Fibroblast of lung (primary cell): ENCODE results near the gene IGF2R. TPM values are rescaled to one million over a fixed set of nuclear protein-coding genes. Genes with fewer than 3 reads are reported as not detected.

Experiments
- DNase-seq, 2 donors: peaks; one replicate each; pipeline versions ENCODE4 v3.0.0 to v3.0.0-alpha.2; 2010; ENCODE audit warnings: low read depth in 2 of 2
- H2AFZ ChIP-seq: 2 replicates; pipeline ENCODE4 v1.5.1; 2012; ENCODE audit warnings: low read length, control low read depth, inconsistent platforms
- H3K27ac ChIP-seq: 2 replicates; pipeline ENCODE4 v1.5.1; 2011; ENCODE audit warnings: low read length, control low read depth; ENCODE audit not compliant: insufficient read depth
- H3K27me3 ChIP-seq: 2 replicates; pipeline ENCODE4 v1.5.1; 2011; ENCODE audit warnings: mild to moderate bottlenecking, low read length; ENCODE audit not compliant: control insufficient read depth, insufficient read depth
- H3K36me3 ChIP-seq: 2 replicates; pipeline ENCODE4 v1.5.1; 2011; ENCODE audit warnings: low read length; ENCODE audit not compliant: control insufficient read depth, insufficient read depth
- H3K4me1 ChIP-seq: 2 replicates; pipeline ENCODE4 v1.5.1; 2011; ENCODE audit warnings: low read length; ENCODE audit not compliant: control insufficient read depth, insufficient read depth; ENCODE audit errors: extremely low read depth
- H3K4me2 ChIP-seq: 2 replicates; pipeline ENCODE4 v1.5.1; 2011; ENCODE audit warnings: low read length, control low read depth; ENCODE audit not compliant: insufficient read depth; ENCODE audit errors: extremely low read depth
- H3K4me3 ChIP-seq, 4 experiments: fragments of 200-600 bp in 1 of 4; sonication (generic) in 1 of 4; replicated peaks in 1 of 4; 2 replicates each; pipeline ENCODE4 v1.5.1; 2011 to 2016; ENCODE audit warnings: low read length in 4 of 4, low read depth in 3 of 4, mild to moderate bottlenecking in 3 of 4, control low read depth in 2 of 4, inconsistent platforms in 1 of 4, mixed read lengths in 1 of 4; ENCODE audit not compliant: insufficient read depth in 1 of 4; ENCODE audit errors: control extremely low read depth in 1 of 4
- H3K79me2 ChIP-seq: 2 replicates; pipeline ENCODE4 v1.5.1; 2012; ENCODE audit warnings: mild to moderate bottlenecking, low read length, inconsistent platforms; ENCODE audit not compliant: control insufficient read depth, insufficient read depth
- H3K9ac ChIP-seq: 2 replicates; pipeline ENCODE4 v1.5.1; 2011; ENCODE audit warnings: mild to moderate bottlenecking, low read length, control low read depth; ENCODE audit not compliant: insufficient read depth
- H3K9me3 ChIP-seq: 2 replicates; pipeline ENCODE4 v1.5.1; 2012; ENCODE audit warnings: low read depth, low read length; ENCODE audit not compliant: control insufficient read depth, insufficient read depth
- H4K20me1 ChIP-seq: 2 replicates; pipeline ENCODE4 v1.5.1; 2011; ENCODE audit warnings: low read length; ENCODE audit not compliant: control insufficient read depth, insufficient read depth; ENCODE audit errors: extremely low read depth
- EZH2 ChIP-seq: IDR thresholded peaks from 2 replicates; pipeline ENCODE4 v1.5.1; 2012; ENCODE audit warnings: low read length, control low read depth, mild to moderate bottlenecking; ENCODE audit errors: missing control alignments
- polyA plus RNA-seq, 2 donors: library from polyadenylated mRNA; depleted of rRNA in 1 of 2; stranded (reverse) in 1 of 2; unstranded in 1 of 2; fragments of >200 nt; gene quantifications; 2 replicates each; pipeline ENCODE4 v1.2.1, GENCODE V29; 2011 to 2012; ENCODE audit warnings: missing spikeins in 1 of 2
- total RNA-seq: library from RNA; depleted of rRNA; stranded (reverse); fragments of >200 nt; gene quantifications from 2 replicates; pipeline ENCODE4 v1.2.1, GENCODE V29; 2014
- TF ChIP-seq, protein P1 (sequence below), 2 donors: IDR thresholded peaks in 1 of 2; conservative IDR thresholded peaks in 1 of 2; 1 replicate in 1 of 2; 2 replicates in 1 of 2; pipeline ENCODE4 v1.5.1; 2011 to 2012; ENCODE audit warnings: low read length in 2 of 2, control low read depth in 1 of 2, inconsistent platforms in 1 of 2, low read depth in 1 of 2, mild to moderate bottlenecking in 1 of 2

Gene IGF2R
- total and polyA plus RNA-seq, 2 donors (not counting 1 experiment from before 2014, with no cell fraction given): 37.6 to 300 TPM

DNA sequence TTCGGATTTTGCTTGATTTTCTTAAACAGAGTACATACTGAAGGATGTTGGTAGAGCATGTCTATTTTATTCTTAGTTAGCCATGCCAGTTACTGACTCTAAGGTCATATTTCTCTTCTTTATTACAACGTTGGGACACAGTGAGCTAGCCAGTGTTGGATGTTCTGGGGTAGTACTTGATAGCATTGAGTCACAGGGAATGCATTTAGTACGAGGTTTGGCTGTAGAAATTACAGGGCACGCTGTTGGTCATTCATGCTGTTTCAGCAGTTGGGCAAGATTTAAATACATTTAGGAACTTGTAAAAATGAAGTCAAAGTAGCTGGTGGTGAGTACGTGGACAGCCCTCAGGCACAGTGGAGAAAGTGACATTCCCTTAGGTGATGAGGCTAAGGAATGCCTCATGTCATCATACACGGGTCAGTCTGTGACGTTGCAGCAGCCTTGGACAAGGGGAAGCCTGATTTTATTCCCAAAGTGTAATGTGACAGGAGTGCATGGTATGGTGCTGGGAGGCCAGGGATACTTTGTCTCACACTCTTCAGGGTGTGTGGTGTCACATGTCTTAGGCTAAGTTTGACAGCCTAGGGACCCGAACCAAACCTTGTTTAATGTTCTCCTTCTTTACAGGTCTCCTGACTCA lies 95.0 kb downstream of the IGF2R start:
- H3K9ac ChIP-seq: no peak overlapping the region
- no peak for DNase-seq
- H4K20me1 ChIP-seq: no peaks in the 10 kb centered on the region
- no peak overlapping the region for H3K27ac ChIP-seq
- H3K36me3 ChIP-seq: peaks cover 37% of the 10 kb centered on the region
- no peaks in the 10 kb centered on the region for H3K27me3 ChIP-seq
- H2AFZ ChIP-seq: no peak overlapping the region
- TF ChIP-seq, protein P1, sequence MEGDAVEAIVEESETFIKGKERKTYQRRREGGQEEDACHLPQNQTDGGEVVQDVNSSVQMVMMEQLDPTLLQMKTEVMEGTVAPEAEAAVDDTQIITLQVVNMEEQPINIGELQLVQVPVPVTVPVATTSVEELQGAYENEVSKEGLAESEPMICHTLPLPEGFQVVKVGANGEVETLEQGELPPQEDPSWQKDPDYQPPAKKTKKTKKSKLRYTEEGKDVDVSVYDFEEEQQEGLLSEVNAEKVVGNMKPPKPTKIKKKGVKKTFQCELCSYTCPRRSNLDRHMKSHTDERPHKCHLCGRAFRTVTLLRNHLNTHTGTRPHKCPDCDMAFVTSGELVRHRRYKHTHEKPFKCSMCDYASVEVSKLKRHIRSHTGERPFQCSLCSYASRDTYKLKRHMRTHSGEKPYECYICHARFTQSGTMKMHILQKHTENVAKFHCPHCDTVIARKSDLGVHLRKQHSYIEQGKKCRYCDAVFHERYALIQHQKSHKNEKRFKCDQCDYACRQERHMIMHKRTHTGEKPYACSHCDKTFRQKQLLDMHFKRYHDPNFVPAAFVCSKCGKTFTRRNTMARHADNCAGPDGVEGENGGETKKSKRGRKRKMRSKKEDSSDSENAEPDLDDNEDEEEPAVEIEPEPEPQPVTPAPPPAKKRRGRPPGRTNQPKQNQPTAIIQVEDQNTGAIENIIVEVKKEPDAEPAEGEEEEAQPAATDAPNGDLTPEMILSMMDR (conservative IDR thresholded peaks at IDR 0.05 in 1 of 2, IDR thresholded peaks at IDR 0.05 in 1 of 2; ENCODE audit: low read depth in 1 of 2, low read length in 2 of 2): no peak
- no peak for TF ChIP-seq EZH2
- H3K4me2 ChIP-seq: no peak overlapping the region
- H3K9me3 ChIP-seq: no peaks in the 10 kb centered on the region
- H3K79me2 ChIP-seq: no peaks in the 10 kb centered on the region
- no peak overlapping the region for H3K4me3 ChIP-seq
- no peaks in the 10 kb centered on the region for H3K4me1 ChIP-seq

DNA sequence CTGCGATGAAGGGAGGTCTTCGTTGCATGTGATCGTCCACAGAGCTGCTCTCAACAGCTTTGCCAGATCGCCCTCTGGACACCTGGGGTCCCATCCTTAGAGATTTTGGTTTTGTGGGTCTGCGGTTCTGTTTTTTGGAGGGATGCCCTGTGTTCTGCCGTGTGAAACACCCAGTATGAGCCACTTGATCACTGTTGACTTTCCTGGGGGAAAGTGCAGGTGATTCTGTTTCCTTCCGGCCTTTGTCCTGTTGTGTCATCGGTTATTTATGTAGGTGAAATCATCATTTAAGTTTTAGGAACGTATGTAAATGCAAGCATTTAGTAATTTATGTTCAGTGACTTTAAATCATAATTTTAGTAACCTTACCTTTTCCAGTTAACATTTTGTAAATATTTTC lies 96.3 kb downstream of the IGF2R start:
- Histone ChIP-seq H3K79me2 (no peaks in the 10 kb centered on the region), H3K27me3 (no peaks in the 10 kb centered on the region), H2AFZ (no peak overlapping the region), H3K4me2 (no peak overlapping the region), H3K9me3 (no peaks in the 10 kb centered on the region), H3K4me1 (no peaks in the 10 kb centered on the region), H3K4me3 (no peak overlapping the region), H3K36me3 (peaks cover 32% of the 10 kb centered on the region), H4K20me1 (no peaks in the 10 kb centered on the region), H3K27ac (no peak overlapping the region), H3K9ac (no peak overlapping the region)
- no peak for DNase-seq
- TF ChIP-seq EZH2: no peak
- TF ChIP-seq, protein P1 (conservative IDR thresholded peaks at IDR 0.05 in 1 of 2, IDR thresholded peaks at IDR 0.05 in 1 of 2; ENCODE audit: low read depth in 1 of 2, low read length in 2 of 2): no peak

DNA sequence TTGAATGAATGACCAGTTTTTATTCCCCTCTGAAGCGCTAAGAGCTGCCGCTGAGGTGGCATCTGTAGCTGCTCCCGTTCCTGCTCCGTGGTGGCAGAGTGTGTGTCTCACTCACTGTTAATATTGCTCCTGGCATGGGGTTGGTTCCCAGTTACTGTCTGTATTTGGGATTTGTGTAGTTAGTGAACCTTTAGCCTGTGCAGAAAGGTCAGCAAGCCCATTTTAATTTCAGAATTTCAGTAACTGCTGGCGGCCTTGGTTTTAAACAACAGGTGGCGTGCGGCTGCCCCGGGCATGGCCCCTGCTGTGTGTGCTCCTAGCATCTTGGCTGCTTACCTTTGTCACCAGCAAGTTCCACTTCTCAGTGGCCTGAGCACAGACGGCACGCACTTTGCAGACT lies 98.7 kb downstream of the IGF2R start:
- Histone ChIP-seq H3K79me2 (no peaks in the 10 kb centered on the region), H3K4me1 (no peaks in the 10 kb centered on the region), H3K27me3 (no peaks in the 10 kb centered on the region), H3K4me3 (no peak overlapping the region), H3K9ac (no peak overlapping the region), H3K27ac (no peak overlapping the region), H3K36me3 (peaks cover 36% of the 10 kb centered on the region), H2AFZ (no peak overlapping the region), H3K9me3 (no peaks in the 10 kb centered on the region), H3K4me2 (no peak overlapping the region), H4K20me1 (no peaks in the 10 kb centered on the region)
- TF ChIP-seq, protein P1 (conservative IDR thresholded peaks at IDR 0.05 in 1 of 2, IDR thresholded peaks at IDR 0.05 in 1 of 2; ENCODE audit: low read depth in 1 of 2, low read length in 2 of 2): no peak
- TF ChIP-seq EZH2: no peak
- DNase-seq: no peak
